T-helper 22 cell (primary cell): ENCODE results near the gene KCND3.

Experiments used
- DNase-seq: peaks from one replicate; pipeline ENCODE4 v3.0.0-alpha.2; 2020; ENCODE audit warnings: low read depth

The KCND3 gene

GRCh38 chr1:111958851-111959250 is 30.6 kb downstream of the KCND3 start:
- DNase-seq = no peak

GRCh38 chr1:111958075-111958474 is 31.4 kb downstream of the KCND3 start:
- DNase-seq = no peak

GRCh38 chr1:111956155-111956771 is 33.2 kb downstream of the KCND3 start:
- DNase-seq = no peak

GRCh38 chr1:111955755-111956154 is 33.7 kb downstream of the KCND3 start:
- DNase-seq = no peak

GRCh38 chr1:111953797-111954196 is 35.7 kb downstream of the KCND3 start:
- DNase-seq = no peak

GRCh38 chr1:111952125-111952657 is 37.3 kb downstream of the KCND3 start:
- DNase-seq = no peak

- DNase-seq = no peak
These were observed 41.0 kb downstream of the KCND3 start for GRCh38 chr1:111948209-111949171.

- no peak for DNase-seq
These were observed 45.4 kb downstream of the KCND3 start for GRCh38 chr1:111943846-111944749.

- DNase-seq = no peak
These were observed 46.4 kb downstream of the KCND3 start for GRCh38 chr1:111943066-111943465.

GRCh38 chr1:111938536-111938935 is 50.9 kb downstream of the KCND3 start:
- DNase-seq = no peak

- DNase-seq = no peak
These were observed 51.3 kb downstream of the KCND3 start for GRCh38 chr1:111938123-111938522.

- no peak for DNase-seq
These were observed 52.2 kb downstream of the KCND3 start for GRCh38 chr1:111937147-111937725.

- no peak for DNase-seq
These were observed 55.2 kb downstream of the KCND3 start for GRCh38 chr1:111934106-111934852.

- no peak for DNase-seq
These were observed 59.1 kb downstream of the KCND3 start for GRCh38 chr1:111930356-111930755.

GRCh38 chr1:111928531-111928930 is 60.9 kb downstream of the KCND3 start:
- no peak for DNase-seq

GRCh38 chr1:111927652-111928051 is 61.8 kb downstream of the KCND3 start:
- DNase-seq = no peak

- no peak for DNase-seq
These were observed 64.7 kb downstream of the KCND3 start for GRCh38 chr1:111924786-111925185.

- no peak for DNase-seq
These were observed 65.7 kb downstream of the KCND3 start for GRCh38 chr1:111923766-111924165.

GRCh38 chr1:111921948-111922347 is 67.5 kb downstream of the KCND3 start:
- no peak for DNase-seq

GRCh38 chr1:111920221-111921024 is 69.0 kb downstream of the KCND3 start:
- DNase-seq = no peak
